CD4-positive, alpha-beta T cell treated with Interleukin-15 for 4 hours (primary cell): Measurements from ENCODE around the gene RASGRF2.

Experiments used
- DNase-seq: peaks from one replicate; pipeline ENCODE4 v3.0.0-alpha.2; 2020; ENCODE audit warnings: low spot score

The RASGRF2 gene

GRCh38 chr5:81207009-81207408 lies 246.8 kb downstream of the RASGRF2 start:
- no peak for DNase-seq

- no peak for DNase-seq
Observed at GRCh38 chr5:81208904-81209303, 248.7 kb downstream of the RASGRF2 start.

GRCh38 chr5:81209386-81209785 lies 249.2 kb downstream of the RASGRF2 start:
- DNase-seq = no peak

- no peak for DNase-seq
Observed at GRCh38 chr5:81209869-81210493, 249.8 kb downstream of the RASGRF2 start.

GRCh38 chr5:81212211-81212751 lies 252.1 kb downstream of the RASGRF2 start:
- DNase-seq = no peak

- DNase-seq = no peak
Observed at GRCh38 chr5:81213070-81213469, 252.9 kb downstream of the RASGRF2 start.

GRCh38 chr5:81214848-81215247 lies 254.7 kb downstream of the RASGRF2 start:
- no peak for DNase-seq

GRCh38 chr5:81216152-81216551 lies 256.0 kb downstream of the RASGRF2 start:
- no peak for DNase-seq

GRCh38 chr5:81219389-81219788 lies 259.2 kb downstream of the RASGRF2 start:
- no peak for DNase-seq

- no peak for DNase-seq
Observed at GRCh38 chr5:81222285-81222684, 262.1 kb downstream of the RASGRF2 start.

- DNase-seq = no peak
Observed at GRCh38 chr5:81225463-81225862, 265.3 kb downstream of the RASGRF2 start.

- DNase-seq = no peak
Observed at GRCh38 chr5:81226286-81226685, 266.1 kb downstream of the RASGRF2 start.

- no peak for DNase-seq
Observed at GRCh38 chr5:81226949-81227348, 266.8 kb downstream of the RASGRF2 start.

GRCh38 chr5:81228084-81228483 lies 267.9 kb downstream of the RASGRF2 start:
- DNase-seq = no peak

- no peak for DNase-seq
Observed at GRCh38 chr5:81230416-81230815, 270.3 kb downstream of the RASGRF2 start.

GRCh38 chr5:81232464-81233079 lies 272.4 kb downstream of the RASGRF2 start:
- DNase-seq = no peak

GRCh38 chr5:81233080-81233634 lies 273.0 kb downstream of the RASGRF2 start, which contains the start of gene CKMT2:
Gene CKMT2 (plus strand): TSS chr5:81233322. CDS start chr5:81251133, 17,811 bp downstream.
- DNase-seq = no peak

GRCh38 chr5:81234299-81234698 lies 274.1 kb downstream of the RASGRF2 start:
- no peak for DNase-seq

- DNase-seq = no peak
Observed at GRCh38 chr5:81234801-81235200, 274.6 kb downstream of the RASGRF2 start.

- DNase-seq = no peak
Observed at GRCh38 chr5:81235287-81236072, 275.3 kb downstream of the RASGRF2 start.

GRCh38 chr5:81238460-81238859 lies 278.3 kb downstream of the RASGRF2 start:
- no peak for DNase-seq

GRCh38 chr5:81239613-81240012 lies 279.4 kb downstream of the RASGRF2 start:
- no peak for DNase-seq

GRCh38 chr5:81241001-81241400 lies 280.8 kb downstream of the RASGRF2 start:
- no peak for DNase-seq
